Sciatic nerve (tissue), 2 donors: ENCODE results near the gene SRL. TPM values are rescaled to one million over a fixed set of nuclear protein-coding genes. Genes with fewer than 3 reads are reported as not detected.
"Not testable (repeated sequence)": the region's sequence is repeated elsewhere in the genome, so short reads cannot be mapped to it uniquely, and the experiment has no call there.

Source experiments
- ATAC-seq: fragments of 200-7000 bp; cut with Tn5 transposase; one replicate; pipeline ENCODE4 v1.9.1; 2020; ENCODE audit warnings: mild to moderate bottlenecking, moderate library complexity
- DNase-seq: peaks from one replicate; pipeline ENCODE4 v3.0.0-alpha.2; 2020; ENCODE audit warnings: low spot score
- intact Hi-C: fragments of 100-400 bp; cut with DNase I; formaldehyde crosslinking; loops from one replicate; pipeline ENCODE4 v1.14.2; 2022
- total RNA-seq: library from RNA; stranded (reverse); fragmentation: NEBNext Ultra II Directional; extraction: Animal tissue kit (Norgen Biotek cat#: 25700); gene quantifications from one replicate; pipeline ENCODE4 v1.2.1, GENCODE V29; 2021
- donor health status: DM: no; HTN: no; CAD: no.
- donor health status: DM: no; HTN: no; CAD: no.

SRL gene
- total RNA-seq, 1 donor from 2014 or later, result 1.9 TPM

- ATAC-seq, intact Hi-C loops, DNase-seq: not testable (repeated sequence)
These were observed 30.3 kb downstream of the SRL start for GRCh38 chr16:4211445-4212210.

- DNase-seq (no peak), ATAC-seq (no peak)
- intact Hi-C loops, result no loop called here
These were observed 32.2 kb downstream of the SRL start for GRCh38 chr16:4209666-4210065.

- intact Hi-C loops, result no loop called here
- DNase-seq (no peak), ATAC-seq (no peak)
These were observed 33.5 kb downstream of the SRL start for GRCh38 chr16:4208341-4208751.

- ATAC-seq, result no peak
- intact Hi-C loops, result no loop called here
- DNase-seq, result no peak
These were observed 34.1 kb downstream of the SRL start for GRCh38 chr16:4207683-4208340.

GRCh38 chr16:4207229-4207628 lies 34.7 kb downstream of the SRL start:
- DNase-seq (no peak), ATAC-seq (no peak)
- intact Hi-C loops, result no loop called here

- ATAC-seq (no peak), DNase-seq (no peak)
- intact Hi-C loops, result no loop called here
These were observed 35.2 kb downstream of the SRL start for GRCh38 chr16:4206680-4207079.

GRCh38 chr16:4205971-4206370 lies 35.9 kb downstream of the SRL start:
- DNase-seq, result no peak
- intact Hi-C loops, result no loop called here
- ATAC-seq, result no peak

GRCh38 chr16:4204521-4204920 lies 37.4 kb downstream of the SRL start:
- intact Hi-C loops, result no loop called here
- ATAC-seq (no peak), DNase-seq (no peak)

GRCh38 chr16:4203748-4204147 lies 38.1 kb downstream of the SRL start:
- intact Hi-C loops, result no loop called here

GRCh38 chr16:4202615-4203345 lies 39.1 kb downstream of the SRL start:
- DNase-seq (no peak), ATAC-seq (no peak)
- intact Hi-C loops, result no loop called here

More at GRCh38 chr16:4203748-4204147, 38.1 kb downstream of the SRL start:
- DNase-seq (no peak), ATAC-seq (no peak)

- DNase-seq, result no peak
- intact Hi-C loops, result no loop called here
- peak; percentile 11 for ATAC-seq
These were observed 41.1 kb downstream of the SRL start for GRCh38 chr16:4200781-4201137.

GRCh38 chr16:4200000-4200780 lies 41.7 kb downstream of the SRL start:
- peak; percentile 82 for ATAC-seq
- intact Hi-C loops, result no loop called here
- DNase-seq, result peak; percentile 73

GRCh38 chr16:4198816-4199215 lies 43.1 kb downstream of the SRL start:
- intact Hi-C loops, result no loop called here
- no peak for DNase-seq
- no peak for ATAC-seq

- ATAC-seq (peak; percentile 63), DNase-seq (no peak)
- intact Hi-C loops, result no loop called here
These were observed 47.2 kb downstream of the SRL start for GRCh38 chr16:4194661-4195060.

GRCh38 chr16:4193920-4194319 lies 48.0 kb downstream of the SRL start:
- intact Hi-C loops, result no loop called here
- ATAC-seq (no peak), DNase-seq (no peak)

- intact Hi-C loops, result no loop called here
- ATAC-seq (no peak), DNase-seq (no peak)
These were observed 49.7 kb downstream of the SRL start for GRCh38 chr16:4192206-4192605.

- DNase-seq (no peak), ATAC-seq (peak; percentile 47)
- intact Hi-C loops, result no loop called here
These were observed 51.1 kb downstream of the SRL start for GRCh38 chr16:4190712-4191333.

GRCh38 chr16:4190086-4190485 lies 51.8 kb downstream of the SRL start:
- intact Hi-C loops, result no loop called here
- no peak for ATAC-seq
- no peak for DNase-seq
